Keratinocyte (primary cell): ENCODE measurements around the gene MSI2.

Experiments
- EZH2 ChIP-seq: IDR thresholded peaks from one replicate; pipeline ENCODE4 v1.6.1; 2012; ENCODE audit warnings: inconsistent platforms, mild to moderate bottlenecking, low read length, moderate library complexity
- TF ChIP-seq, protein P1 (sequence below), 3 experiments: IDR thresholded peaks in 1 of 3; conservative IDR thresholded peaks in 1 of 3; optimal IDR thresholded peaks in 1 of 3; 2 replicates in 2 of 3; 3 replicates in 1 of 3; pipeline versions ENCODE3 to v1.5.1; 2011; ENCODE audit warnings: low read length in 3 of 3, mild to moderate bottlenecking in 3 of 3, moderate library complexity in 2 of 3, control low read depth in 1 of 3, inconsistent platforms in 1 of 3; ENCODE audit not compliant: insufficient read depth in 2 of 3; ENCODE audit errors: extremely low read depth in 1 of 3

DNA sequence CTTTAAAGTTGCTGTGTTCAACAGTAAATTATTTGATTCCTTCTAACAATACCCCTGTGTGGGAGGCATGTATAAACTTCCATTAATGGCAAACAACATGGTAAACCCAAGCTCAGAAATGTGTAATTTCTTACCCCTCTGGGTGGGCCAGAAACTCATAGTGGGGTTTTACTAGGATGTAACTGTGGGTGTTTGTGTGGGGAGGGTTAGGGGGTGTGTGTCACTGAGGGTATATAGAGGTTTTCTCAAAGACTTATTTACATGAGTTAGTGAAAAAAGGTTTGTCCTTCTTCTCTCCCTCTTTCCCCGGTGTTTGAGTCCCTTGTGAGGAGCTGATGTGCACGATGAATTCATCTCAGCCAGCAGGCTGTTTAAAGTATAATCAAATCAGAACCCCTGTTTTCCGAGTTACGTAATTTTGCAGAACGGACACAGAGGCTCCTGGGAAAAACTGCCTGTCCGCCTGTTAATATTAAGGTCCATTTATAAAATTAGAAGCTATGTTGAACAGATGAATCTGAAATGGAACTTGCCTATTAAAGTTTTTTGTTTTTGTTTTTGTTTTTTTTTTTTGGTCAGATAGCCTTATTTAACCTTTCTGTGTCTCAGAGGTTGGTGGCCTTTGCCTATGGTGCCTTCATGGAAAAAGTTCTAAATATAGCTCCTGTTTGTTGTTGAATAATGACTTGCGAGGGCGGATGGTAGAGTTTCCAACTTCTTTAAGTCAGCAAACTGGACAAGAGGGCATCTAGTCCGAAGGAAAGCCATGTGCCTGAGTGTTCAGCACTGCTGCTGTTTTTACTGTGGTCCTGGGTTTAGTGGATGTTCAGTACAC, 73.3 kb downstream of the MSI2 start:
- TF ChIP-seq, protein P1, sequence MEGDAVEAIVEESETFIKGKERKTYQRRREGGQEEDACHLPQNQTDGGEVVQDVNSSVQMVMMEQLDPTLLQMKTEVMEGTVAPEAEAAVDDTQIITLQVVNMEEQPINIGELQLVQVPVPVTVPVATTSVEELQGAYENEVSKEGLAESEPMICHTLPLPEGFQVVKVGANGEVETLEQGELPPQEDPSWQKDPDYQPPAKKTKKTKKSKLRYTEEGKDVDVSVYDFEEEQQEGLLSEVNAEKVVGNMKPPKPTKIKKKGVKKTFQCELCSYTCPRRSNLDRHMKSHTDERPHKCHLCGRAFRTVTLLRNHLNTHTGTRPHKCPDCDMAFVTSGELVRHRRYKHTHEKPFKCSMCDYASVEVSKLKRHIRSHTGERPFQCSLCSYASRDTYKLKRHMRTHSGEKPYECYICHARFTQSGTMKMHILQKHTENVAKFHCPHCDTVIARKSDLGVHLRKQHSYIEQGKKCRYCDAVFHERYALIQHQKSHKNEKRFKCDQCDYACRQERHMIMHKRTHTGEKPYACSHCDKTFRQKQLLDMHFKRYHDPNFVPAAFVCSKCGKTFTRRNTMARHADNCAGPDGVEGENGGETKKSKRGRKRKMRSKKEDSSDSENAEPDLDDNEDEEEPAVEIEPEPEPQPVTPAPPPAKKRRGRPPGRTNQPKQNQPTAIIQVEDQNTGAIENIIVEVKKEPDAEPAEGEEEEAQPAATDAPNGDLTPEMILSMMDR (optimal IDR thresholded peaks at IDR 0.05 in 1 of 3, IDR thresholded peaks at IDR 0.05 in 1 of 3, conservative IDR thresholded peaks at IDR 0.05 in 1 of 3; ENCODE audit: extremely low read depth in 1 of 3, insufficient read depth in 2 of 3, low read length in 3 of 3), result no peak
- no peak for TF ChIP-seq EZH2
